ENCODE data around the gene PHF20.
"Not testable (repeated sequence)": the region's sequence is repeated elsewhere in the genome, so short reads cannot be mapped to it uniquely, and the experiment has no call there.

The PHF20 gene

DNA sequence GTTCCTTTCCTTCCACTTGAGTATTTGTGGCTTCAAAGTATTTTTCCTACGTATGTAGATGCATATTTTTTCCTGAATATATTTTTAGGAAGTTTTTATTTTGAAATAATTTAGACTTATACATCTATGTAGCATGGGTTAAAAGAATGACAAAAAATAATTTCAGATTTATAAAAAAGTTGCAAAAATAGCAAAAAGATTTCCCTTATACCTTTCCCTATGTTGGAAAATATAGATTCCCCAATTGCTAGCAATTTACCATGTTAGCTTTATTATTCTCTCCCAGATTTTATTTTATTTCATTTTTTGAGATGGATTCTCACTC, 112.7 kb downstream of the PHF20 start:
- no peak for DNase-seq (ENCODE audit: low read depth, low spot score)

DNA sequence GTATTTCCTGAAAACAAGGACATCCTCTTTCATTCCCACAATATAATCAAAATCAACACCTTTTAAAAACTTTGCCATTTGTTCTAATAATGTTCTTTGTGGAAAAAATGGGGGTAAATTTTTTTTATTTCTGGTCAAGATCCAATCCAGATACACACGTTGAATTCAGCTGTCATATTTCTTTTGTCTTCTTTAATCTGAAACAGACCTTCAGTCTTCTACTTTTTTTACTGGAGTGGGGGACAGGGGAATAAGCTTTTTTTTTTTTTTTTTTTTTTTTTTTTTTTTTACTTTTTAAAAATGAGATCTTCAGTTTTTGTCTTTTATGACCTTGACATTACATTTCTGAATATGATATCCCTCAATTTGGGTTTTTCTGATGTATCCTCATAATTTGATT, 113.4 kb downstream of the PHF20 start:
- no peak for DNase-seq (ENCODE audit: low read depth, low spot score)

DNA sequence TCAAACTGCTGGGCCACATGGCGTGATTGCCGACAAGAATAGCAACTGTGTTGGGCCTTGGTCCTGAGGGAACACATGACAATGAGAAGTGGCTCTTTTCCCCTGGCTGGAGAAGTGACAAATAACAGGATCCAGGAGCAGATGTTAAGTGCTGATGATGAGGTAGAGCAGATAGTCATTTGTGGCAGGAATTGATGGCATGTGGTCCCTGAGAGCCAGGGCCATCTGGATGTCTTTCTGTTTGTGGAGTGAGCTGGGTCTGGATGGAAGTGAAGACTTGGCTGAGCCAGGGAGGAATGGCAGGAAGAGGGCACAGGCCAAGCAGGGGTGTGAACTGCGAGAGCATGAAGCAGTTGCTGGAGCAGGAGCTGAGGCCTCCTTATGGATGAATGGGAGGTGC, 114.7 kb downstream of the PHF20 start:
- DNase-seq (ENCODE audit: low read depth, low spot score): no peak

DNA sequence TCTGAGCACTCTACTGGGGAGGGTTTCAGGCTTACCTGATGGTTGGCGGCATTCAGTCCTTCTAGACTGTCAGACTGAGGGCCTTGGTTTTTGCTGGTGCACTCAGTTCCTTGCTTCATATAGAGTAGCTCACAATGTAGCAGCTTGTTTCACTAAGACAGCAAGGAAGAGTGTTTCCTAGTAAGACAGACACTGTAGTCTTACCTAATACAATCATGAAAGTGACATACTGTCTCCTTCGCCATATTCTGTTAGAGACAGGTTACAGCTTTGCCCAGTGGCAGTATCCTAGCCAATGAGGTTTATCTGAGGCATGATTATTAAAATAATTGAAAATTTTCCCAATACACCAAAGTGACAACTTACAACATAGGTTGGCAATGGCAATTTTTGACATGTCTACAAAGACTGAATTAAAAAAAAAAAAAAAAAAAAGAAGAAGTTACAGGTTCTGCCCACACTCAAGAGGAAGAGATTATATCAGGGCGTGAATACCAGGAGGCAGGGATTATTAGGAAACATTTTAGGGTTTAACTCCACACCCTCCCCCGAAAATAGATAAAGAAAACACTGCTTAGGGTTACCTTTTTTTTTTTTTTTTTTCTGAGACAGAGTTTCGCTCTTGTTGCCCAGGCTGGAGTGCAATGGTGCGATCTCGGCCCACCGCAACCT, 115.7 kb downstream of the PHF20 start:
- no peak for DNase-seq (ENCODE audit: low read depth, low spot score)

DNA sequence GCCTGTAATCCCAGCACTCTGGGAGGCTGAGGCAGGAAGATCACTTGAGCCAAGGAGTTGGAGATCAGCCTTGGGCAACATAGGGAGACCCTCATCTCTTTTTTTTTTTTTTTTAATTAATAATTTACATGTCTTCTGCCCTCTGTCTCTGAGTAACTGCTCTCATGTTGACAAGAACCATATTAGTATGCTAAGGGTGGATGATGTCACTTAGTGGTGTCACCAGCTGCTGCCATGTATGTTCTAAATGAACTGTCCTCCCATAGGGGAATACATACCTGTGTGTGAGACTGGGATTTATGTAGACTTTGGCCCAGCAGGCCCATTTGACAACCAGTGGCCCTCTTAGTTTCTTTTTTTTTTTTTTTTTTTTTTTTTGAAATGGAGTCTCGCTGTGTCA, 116.8 kb downstream of the PHF20 start:
- no peak for DNase-seq (ENCODE audit: low read depth, low spot score)

DNA sequence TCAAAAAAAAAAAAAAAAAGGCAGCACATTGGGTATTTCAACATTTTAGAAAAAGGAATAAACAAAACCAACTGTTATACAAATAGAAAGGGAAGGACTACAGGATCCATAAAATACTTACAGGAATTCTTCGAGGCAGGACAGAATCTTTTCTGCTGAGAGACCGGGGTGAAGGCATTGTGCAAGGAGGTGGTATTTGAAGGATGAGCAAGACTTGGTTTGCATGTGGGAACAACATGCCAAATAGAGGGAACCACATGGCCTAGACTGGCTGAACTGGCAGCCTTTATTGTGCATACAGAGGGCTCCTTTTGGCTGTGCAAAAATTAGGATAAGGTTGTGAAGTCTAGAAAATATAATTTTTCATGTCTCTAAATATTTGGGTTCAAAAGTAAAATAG, 119.6 kb downstream of the PHF20 start:
- no peak for DNase-seq (ENCODE audit: low read depth, low spot score)

DNA sequence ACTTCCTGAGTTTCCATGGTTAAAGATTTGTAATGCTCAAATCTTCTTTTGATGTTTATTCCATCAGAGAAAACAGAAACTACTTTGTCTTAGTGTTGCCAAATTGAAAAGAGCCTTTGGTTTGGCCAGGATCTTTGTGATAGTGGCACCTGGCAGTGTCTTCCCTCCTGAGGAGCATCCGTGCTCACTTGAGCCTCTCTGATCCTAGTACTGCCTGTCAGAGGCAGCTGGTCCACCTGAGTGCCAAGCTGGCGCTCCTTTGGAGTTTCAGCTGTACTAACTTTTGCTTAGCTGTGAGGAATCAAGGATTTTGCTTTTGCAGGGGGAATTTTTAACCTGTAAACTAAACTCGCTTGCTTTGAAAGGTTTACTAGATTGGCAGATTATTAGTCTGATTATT, 121.1 kb downstream of the PHF20 start:
- no peak for DNase-seq (ENCODE audit: low read depth, low spot score)

DNA sequence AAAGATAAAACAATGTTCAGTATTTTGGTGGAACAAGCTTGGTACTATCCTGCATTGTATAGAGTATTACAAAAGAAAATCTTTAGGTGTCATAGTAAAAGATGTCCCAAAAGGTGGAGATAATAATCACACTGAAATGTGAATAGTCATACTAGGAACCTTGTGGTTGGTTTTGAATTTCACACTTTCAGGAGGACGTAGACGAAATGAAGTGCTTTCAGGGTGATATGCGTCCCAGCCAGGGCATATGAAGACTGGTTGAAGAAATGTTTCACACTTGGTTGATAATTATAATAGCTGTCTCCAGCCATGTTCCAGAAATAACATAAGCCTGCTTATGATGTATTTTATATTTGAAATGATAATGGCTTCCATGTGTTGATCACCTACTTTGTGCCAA, 122.1 kb downstream of the PHF20 start:
- DNase-seq (ENCODE audit: low read depth, low spot score): no peak

DNA sequence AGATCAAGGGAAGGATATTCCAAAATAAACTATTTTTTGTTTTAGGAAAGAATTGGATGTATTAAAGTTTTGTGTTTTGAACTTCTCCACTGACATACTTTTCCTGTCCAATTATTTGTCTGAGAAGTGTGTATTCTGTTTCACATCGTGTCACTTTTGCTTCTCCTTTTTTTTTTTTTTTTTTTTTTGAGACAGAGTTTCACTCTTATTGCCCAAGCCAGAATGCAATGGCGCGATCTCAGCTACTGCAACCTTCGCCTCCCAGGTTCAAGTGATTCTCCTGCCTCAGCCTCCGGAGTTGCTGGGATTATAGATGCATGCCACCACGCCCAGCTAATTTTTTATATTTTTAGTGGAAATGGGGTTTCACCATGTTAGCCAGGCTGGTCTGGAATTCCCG, 123.7 kb downstream of the PHF20 start:
- not testable (repeated sequence) for DNase-seq (ENCODE audit: low read depth, low spot score)

DNA sequence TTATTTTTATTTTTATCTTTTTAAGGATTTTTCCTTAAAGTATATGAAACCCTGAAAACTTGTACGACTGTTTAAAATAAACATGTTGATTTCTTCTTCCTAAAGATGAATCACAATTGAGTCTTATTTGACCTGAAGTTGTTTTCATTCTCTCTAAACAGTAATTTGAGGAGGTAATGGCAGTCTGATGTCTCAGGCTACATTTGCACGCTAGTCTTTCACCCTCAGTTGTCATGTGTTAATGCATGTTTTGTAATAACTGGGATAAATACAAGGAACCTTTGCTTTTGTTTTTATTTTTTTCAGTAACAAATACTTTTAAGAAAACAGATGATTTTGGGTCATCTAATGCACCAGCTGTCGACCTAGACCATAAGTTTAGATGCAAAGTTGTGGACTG, 127.2 kb downstream of the PHF20 start:
- DNase-seq (ENCODE audit: low read depth, low spot score): no peak

DNA sequence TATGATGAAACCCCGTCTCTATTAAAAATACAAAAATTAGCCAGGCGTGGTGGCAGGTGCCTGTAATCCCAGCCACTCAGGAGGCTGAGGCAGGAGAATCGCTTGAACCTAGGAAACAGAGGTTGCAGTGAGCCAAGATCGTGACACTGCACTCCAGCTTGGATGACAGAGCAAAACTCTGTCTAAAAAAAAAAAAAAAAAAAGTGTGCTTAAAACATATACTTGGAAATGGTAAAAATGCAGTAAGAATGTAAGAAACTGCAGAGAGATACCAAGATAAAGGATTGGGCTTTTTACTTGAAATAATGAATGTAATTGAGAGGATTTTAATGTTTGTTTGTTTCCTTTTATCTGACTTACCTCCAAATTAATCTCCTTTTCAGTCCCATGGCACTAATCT, 129.4 kb downstream of the PHF20 start:
- not testable (repeated sequence) for DNase-seq (ENCODE audit: low read depth, low spot score)

DNA sequence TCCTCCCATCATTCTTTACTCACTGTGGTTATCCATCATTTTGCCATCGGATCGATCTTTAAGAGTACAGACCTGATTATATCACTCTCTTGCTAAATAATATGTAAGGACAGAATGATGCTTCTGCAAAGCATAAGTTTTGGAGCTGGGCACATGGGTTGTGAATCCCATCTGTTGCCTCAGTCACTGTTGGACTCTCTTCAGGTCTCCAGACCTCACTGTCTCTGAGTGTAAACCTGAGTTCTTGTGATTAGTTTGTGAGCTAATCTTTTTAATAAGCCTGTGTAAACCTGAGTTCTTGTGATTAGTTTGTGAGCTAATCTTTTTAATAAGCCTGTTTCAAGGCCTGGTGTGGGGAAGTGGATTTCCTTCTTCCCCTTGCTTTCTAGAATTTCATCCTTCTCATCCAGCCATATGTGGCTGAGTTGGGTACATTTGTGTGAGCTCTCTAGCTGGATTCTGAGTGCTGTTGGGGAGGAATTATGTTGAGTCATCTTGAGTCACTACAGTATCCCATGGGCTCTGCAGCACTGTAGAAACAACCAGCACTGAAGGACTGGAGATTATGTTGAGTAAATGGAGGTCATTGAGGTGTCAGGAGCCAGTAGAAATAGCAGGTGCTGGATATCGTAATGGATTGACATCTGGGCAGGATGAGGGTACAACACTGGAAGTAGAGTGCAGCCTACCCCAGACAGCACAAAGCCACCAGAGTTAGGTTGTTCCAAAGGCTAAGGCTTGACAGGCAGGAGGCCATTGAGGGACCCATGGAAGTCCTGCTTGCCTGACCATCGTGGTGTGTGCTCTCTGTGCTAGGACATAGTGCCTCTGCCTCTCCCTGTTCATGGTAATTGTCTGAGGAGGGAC, 130.1 kb downstream of the PHF20 start:
- DNase-seq (ENCODE audit: low read depth, low spot score): peak; percentile 82

DNA sequence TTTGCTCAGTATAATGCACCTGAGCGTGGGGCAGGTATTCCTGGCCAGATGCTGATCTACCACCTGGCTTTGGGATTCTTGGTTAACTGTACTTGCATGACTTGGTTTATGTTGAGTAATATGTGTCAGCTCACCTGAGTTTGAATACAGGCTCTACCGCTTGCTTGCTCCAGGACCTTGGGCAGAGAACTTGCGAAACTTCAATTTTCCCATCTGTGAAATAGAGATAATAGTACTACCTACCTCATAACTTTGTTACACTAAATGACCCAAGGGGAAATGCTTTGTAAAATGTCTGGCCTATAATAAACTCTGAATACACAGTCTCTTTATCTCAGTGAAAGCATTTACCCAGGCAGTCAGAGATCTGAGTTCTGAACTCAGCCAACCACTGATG, 130.7 kb downstream of the PHF20 start:
- DNase-seq (ENCODE audit: low read depth, low spot score): no peak

DNA sequence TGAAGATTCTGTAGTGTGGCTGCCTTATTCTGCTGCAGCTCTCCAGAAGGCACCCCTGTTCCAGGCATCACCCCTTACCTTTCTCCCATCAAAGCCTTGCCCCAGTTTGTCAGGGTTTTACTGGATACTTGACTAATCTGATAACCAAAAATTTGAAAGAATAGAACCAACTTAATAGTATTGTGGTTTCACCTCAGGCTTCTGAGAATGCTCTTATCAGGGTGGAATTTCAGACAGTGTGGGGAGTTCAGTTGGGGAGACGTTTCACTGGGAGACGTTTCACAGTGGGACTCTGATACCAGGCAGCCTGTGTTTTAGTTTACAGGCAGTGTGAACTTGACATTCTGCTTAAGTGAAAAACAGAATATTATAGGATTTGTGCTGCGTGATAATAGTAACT, 132.0 kb downstream of the PHF20 start:
- peak; percentile 21 for DNase-seq (ENCODE audit: low read depth, low spot score)

DNA sequence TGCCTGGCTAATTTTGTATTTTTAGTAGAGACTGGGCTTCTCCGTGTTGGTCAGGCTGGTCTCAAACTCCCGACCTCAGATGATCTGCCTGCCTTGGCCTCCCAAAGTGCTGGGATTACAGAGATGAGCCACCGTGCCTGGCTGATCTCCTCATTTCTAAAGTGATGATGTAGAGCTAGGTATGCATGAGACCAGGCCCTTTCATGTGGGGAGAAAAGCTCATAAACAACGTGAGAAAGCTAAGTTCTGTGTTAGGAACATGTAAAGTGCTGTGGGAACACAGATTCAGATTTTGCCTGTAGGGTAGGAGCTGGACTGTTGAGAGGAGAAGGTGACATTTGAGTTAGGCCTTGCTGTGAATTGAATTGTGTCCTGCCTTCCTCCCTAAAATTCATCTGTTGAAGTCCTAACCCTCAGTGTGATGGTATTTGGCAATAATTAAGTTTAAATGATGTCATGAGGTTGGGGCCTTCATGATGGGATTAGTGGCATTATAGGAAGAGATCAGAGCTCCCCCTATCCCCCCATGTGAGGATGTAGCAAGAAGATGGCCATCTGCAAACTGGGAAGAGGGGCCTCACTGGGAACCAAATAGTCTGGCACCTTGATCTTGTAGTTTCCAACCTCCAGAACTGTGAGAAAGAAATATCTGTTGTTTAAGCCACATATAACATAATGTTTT, 133.3 kb downstream of the PHF20 start:
- no peak for DNase-seq (ENCODE audit: low read depth, low spot score)

DNA sequence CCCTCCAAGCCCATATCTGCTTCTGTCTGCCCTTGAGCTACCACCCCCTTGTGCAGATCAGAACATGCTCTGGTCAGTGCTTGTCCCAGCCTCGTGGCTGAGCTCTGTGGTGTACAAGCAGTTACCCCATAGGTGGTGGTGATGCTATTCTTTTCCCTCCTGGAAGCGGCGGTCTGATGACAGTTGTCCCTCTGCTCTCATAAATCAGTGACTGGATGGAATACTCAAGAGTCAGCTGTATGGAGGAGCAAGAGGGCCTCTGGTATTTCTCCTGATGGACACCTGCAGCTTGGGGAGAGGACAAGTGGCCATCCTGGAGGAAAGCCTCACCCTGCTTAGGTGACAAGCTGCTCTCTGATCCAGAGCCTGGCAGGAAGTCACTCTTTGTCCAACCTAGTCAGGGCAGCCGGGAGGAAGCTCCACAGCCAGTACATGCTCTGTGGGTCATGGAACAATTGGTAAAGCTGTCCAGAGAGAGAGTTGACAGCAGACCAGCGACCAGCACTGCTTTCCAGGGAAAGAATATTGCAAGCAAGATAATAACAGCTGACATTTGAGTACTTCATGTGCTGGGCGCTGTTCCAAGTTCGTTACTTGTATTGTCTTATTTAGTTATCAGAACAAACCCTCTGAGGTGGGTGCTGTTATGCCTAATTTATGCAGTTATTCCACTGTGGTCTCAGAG, 135.3 kb downstream of the PHF20 start:
- peak; percentile 14 for DNase-seq (ENCODE audit: low read depth, low spot score)

DNA sequence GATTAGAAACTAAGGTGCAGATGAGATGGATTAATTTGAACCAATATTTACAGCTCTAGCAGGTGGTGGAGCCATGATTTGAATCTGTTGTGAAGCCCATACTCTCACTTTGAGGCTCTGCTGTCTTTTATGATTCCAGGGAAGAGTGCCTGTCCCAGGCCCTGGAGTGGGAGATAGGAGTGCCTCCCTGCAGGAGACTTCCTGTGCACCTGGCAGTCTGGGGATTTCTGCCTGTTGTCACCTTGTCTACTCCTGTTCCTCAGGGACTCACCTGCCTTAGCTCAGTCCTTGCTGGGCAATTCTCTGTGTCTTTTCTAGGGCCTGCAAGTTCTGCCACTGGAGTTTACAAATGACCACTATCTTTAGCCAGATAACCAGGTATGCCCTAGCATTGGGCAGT, 136.2 kb downstream of the PHF20 start:
- DNase-seq (ENCODE audit: low read depth, low spot score): no peak

DNA sequence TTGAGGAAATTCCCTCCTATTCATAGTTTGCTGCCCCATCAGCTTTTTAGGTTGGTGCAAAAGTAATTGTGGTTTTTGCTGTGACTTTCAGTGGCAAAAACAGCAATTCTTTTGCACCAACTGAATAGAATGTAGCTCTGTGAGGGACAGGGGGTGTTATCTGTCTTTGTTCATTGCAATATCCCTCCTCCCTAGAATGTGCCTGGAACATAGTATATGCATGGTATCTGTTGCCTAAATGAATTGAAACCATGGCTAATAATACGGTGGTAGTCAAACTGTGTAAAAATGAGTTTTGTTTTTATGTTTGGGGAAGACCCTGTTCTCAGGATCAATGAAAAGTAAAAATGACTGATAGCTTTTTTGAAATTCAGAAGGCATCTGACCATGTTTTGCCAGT, 137.4 kb downstream of the PHF20 start:
- DNase-seq (ENCODE audit: low read depth, low spot score): no peak

DNA sequence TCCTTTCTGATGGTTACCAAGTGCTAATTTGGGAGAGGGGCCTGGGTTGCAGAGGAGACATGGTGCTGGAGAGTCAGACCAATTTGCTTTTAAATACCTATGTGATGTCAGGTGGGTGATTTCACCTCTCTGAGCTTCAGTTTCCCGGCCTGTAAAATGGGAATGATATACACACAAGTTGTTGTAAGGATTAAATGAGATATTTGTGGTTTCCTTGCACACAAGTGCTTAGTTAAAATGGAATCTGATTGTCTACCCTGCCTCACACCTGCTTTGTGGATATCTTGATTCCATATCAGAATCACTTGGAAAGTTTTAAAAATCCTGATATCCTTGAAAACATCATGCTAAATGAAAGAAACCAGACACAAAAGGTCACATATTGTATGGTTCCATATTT, 138.0 kb downstream of the PHF20 start:
- DNase-seq (ENCODE audit: low read depth, low spot score): no peak

DNA sequence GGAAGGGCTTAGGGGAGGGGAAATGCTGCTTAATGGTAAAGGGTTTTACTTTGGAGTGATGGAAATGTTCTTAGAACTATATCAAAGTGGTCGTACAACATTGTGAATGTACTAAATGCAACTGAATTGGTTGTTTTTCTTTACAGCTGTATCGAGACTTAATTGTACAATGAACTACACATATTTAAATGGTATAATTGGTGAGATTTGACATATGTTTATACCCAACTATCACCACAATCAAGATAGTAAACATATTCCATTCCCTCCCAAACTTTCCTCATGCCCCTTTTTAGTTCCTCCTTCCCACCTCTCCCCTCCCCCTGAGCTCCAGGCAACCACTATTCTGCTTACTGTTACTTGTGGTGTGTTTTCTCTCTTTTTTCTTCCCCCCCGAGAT, 138.4 kb downstream of the PHF20 start:
- no peak for DNase-seq (ENCODE audit: low read depth, low spot score)

DNA sequence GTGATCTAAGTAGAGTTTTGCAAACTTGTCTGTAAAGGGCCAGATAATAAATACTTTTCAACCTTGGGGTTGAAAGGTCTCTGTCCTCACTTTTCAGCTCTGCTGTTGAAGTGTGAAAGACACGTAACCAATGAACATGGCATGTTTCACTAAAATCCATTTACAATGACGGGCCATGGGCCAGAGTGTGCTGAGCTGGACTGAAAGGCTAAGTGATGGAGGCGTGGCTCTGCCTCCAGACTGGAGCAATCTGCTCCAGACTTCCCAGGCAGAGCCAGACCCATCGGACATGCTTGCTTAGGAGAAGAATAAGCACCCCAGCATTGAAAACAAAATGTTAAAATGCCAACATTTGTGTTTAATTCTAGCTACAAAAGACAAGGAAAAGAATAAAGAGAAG, 141.1 kb downstream of the PHF20 start:
- DNase-seq (ENCODE audit: low read depth, low spot score): no peak

DNA sequence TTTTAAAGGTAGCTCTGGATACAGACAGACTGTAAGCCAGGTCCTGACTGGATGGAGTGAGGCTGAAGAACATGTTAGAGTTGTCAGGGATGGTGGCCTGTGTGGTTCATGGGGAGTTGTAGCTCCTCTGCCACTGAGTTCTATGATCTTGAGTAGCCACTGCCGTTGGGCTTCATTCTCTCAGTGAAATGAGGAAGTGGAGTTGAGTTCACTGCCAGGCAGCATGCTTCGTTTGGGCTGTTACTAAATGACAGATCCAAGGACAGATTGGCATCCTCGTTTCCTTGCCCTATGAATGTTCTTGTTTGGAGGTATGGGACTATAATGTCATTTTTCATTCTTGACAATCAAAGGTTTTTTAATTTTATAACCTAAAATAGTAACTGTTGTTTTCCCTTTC, 145.3 kb downstream of the PHF20 start:
- no peak for DNase-seq (ENCODE audit: low read depth, low spot score)

Measured in astrocyte of the hippocampus (primary cell).